ENCODE results near the gene BAZ2B.
"Not testable (repeated sequence)": the region's sequence is repeated elsewhere in the genome, so short reads cannot be mapped to it uniquely, and the experiment has no call there.

BAZ2B gene

DNA sequence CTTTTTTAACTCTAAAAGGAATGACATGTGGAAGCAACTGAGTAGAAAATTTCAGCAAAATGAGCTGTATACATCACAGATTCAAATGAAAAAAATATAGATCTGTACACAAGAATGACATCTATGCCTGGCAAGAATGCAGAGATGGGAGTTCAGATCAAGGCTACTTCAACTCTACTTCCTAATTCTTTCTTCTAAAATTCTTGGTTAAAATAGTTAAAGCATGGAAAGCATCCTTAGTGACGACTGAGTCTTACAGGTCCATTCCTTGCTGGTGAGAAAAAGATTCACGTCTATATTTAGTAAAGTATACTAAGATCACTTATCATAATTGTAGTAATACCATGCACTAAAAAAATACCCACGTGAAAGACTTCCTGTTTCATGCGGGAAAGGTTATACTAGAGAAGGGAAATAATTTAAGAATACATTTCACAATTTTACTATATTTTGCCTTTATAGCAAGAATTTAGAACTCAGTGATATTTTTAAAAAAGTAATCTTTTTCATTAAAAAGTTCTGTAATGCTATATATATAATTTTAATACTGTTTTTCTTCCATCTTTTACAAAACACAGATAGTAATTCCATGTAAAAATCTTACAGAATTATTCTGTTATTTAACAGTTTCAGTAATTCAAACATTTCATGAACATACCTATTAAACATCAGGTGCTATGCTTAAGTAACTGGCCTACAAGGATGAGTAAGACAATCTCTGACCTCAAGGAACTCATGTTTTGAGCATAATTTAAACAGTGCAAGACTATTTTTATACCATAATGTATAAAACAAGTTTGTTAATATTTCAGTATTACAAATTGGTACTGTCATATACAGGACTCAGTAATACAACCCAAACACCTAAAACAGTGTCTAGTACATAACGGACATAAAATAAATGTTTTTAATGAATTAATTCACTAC lies 159.6 kb downstream of the BAZ2B start:
- DNase-seq = no peak

GRCh38 chr2:159455330-159455918 lies 160.9 kb downstream of the BAZ2B start:
- no peak for DNase-seq

GRCh38 chr2:159454185-159454584 lies 162.2 kb downstream of the BAZ2B start:
- no peak for DNase-seq

GRCh38 chr2:159450180-159450579 lies 166.2 kb downstream of the BAZ2B start:
- no peak for DNase-seq

DNA sequence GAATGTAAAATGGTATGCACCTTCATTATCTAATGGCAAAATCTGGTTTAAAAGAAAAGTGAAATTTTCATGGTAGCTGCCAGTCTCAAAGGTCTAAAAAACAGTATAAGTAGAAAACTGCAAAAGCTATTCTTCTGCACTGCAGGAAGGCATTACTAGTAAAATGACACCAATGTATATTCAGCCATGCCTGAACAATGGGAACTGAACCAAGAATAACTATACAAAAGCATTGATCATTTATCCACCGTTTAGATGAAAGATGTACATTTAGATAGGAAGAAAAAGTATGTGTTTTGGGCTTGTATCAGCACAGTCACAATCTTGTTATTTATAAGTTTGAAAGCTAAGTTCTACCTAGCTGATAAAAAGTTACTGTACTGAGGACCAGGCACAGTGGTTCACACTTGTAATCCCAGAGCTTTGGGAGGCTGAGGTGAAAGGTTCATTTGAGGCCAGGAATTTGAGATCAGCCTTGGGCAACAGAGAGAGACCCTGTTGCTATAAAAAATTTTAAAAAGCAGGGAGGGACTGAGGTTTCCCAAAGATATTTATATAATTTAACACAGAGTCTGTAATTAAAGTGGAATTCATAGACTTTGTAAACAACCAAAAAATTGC lies 166.7 kb downstream of the BAZ2B start:
- DNase-seq = no peak

GRCh38 chr2:159446817-159447216 lies 169.5 kb downstream of the BAZ2B start:
- DNase-seq = no peak

DNA sequence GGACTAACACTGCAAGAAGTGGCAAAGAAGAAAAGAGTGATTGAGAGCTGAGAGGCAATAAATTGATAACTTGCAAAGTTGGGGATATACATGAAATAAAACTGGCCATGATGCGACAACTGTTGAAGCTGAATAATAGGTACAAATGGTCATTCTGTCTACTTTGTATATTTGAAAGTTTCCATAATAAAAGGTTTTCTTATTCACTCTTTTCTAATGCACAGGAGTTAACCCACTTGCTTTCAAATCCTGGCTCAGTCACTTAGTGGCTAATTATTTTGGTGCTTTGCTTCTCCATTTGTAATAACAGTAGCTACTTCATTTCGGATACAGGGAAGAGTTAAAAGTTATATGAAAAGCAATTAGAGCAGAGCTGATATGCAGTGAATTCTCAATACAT lies 170.1 kb downstream of the BAZ2B start:
- DNase-seq = no peak

DNA sequence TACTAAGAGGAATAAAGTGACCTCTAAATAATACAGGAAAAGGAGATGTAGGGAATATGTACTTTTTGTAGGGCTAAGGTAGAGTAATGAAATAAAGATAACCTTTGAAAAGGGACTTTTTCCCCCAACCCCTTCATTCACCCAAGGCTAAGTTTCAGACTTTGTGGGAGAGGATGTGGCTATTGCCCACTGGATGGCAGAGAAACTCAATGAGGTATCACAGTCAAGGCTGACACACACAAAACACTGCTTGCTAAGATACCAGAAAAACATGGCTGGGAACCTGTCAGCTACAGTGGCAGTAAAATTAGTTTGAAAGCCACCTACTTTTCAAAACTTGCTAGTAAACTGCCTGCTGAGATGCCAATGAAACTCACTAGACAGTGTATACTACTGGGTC lies 171.0 kb downstream of the BAZ2B start:
- DNase-seq = no peak

GRCh38 chr2:159444754-159445153 lies 171.6 kb downstream of the BAZ2B start:
- DNase-seq = no peak

DNA sequence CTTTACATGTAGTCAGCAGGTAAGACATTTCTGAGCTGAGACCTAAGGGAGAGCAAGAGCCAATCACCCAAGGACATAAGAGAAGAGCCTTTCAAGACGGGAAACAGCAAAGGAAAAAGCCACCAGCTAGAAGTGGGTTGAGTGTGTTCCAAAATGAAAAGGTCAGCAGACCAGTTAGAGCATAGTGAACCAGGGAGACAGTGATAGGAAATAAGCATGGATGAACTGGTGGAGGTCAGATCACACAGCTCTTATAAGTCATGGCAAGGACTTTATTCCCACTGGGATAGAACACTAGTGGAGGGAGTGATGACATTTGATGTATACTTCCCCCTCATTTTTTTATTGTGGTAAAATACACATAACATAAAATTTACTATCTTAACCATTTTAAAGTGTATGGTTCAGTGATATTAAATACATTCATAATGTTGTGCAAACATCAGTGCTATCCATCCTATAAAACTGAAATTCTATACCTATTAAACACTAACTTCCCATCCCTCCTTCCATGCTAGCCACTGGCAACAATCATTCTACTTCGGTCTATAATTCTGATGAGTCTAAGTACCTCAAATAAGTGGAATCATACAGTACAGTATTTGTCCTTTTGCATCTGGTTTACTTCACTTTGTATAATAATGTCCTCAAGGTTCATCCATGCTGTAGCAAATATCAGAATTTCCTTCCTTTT lies 174.0 kb downstream of the BAZ2B start:
- no peak for DNase-seq

DNA sequence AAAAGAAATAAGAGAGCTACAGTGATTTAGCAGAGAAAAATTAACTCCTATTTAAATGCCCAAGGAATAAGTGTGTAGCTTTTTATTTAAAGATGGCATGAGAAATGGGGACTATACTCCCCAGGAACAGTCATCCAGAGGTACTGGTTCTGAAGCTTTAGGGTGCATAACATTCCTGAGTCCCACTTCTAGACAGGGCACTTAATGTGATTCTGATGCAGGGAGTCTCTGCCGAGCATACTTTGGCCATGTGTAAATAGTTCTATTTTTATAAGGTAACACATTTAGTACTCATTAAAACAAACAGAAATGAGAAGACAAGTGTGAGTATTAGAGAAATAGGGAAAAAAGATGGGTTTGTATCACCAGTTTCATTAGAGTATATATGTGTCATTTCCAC lies 175.2 kb downstream of the BAZ2B start:
- DNase-seq = no peak

GRCh38 chr2:159439421-159439820 lies 176.9 kb downstream of the BAZ2B start:
- DNase-seq = no peak

DNA sequence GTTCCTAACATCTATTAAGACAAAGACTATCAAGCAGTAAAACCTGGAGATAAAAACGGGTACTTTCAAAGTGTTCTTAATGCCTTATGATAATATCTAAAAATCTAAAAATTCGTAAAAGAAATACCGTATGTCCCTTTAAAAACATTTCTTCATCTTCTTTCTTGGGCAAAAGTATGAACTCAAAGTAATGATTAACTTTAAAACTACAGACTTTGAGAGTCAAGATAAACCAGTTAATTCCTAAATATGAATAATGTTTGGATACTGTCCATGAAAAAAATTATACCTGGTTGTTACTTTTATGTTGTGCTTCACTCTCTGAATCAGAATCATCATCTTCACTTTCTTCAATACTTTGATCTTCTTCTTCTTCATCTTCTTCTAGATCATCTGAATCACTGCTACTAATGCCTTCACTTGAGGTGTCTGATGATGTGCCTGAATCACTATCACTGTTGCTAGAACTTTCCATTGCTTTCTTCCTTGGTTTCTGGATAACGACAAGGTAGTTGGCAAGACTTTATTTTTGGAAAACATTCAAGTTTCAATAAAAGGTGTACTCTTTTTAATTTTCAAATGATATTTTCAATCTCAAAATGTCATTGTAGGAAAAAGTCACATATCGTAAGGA lies 177.5 kb downstream of the BAZ2B start:
- DNase-seq = no peak

DNA sequence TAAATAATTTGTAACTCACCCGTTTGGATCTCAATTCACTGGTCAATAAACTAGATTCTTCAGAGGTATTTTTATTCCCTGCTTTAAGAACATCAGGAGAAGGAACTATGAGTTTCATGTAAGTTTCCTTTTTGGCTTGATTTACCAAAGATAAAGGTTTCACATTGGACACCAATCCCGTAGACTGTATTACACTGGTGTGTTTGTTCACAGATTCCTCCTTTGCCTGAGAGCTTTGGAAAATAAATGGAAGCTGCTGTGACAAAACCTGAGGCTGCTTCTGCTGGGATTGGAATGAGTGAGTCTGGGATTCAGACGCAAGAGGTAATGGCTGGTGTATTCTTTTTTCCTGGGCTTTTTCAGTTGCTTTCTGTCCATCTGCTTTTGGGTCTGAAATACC lies 178.1 kb downstream of the BAZ2B start:
- no peak for DNase-seq

DNA sequence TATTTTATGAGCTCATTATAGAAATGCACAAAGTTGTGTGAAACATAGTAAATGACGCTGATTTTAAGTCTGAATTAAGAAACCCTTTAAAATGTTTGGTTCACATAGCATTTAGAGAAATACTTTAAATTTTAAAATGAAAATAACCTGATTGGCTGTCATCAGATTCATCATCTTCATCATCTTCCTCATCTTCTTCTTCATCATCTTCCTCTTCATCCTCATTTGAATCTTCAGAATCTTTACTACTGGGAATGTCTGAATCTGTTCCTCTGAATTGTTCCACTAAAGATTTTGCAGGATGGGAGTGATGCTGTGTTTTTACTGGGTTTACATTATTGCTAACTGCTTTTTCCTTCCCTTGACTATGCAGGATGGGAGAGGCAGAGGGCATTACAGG lies 183.7 kb downstream of the BAZ2B start:
- no peak for DNase-seq

DNA sequence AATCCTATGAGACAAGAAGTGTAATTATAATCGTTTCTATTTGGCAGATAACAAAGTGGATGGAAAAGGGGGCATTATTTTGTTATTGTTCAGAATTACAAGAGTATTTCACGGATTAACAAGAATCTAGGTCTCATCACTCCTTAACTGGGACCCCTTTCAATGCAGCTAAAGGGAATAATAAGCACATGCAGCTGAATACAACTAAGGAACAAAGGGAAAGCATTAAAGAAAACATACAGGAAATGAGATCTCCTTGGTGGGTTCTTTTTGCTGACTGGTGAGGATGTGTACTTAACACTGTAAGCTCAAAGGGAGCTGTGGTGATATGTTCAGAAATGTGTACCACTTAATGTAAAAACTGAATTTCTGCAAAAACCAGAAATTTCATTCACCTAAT lies 189.3 kb downstream of the BAZ2B start:
- DNase-seq = no peak

GRCh38 chr2:159419403-159419802 lies 196.9 kb downstream of the BAZ2B start:
- DNase-seq = no peak

DNA sequence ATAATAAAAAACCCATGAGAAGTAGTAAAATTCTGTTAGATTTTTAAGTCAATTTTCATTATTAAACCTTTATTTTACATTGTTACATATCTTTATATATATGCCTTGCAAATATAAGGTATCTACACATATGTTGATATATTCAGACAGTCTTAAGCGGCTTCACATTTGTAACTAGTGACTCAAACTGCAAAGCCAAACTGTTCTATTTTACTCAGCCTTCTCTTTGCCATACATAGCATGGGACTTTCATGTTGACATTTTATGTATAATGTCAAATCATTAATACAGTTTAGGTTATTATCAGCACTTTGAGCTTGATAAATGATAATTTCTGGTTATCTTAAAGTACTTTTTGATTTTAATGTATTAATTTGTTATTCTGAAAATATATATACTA lies 204.9 kb downstream of the BAZ2B start:
- no peak for DNase-seq

- DNase-seq = no peak
Observed at GRCh38 chr2:159410276-159410675, 206.1 kb downstream of the BAZ2B start.

DNA sequence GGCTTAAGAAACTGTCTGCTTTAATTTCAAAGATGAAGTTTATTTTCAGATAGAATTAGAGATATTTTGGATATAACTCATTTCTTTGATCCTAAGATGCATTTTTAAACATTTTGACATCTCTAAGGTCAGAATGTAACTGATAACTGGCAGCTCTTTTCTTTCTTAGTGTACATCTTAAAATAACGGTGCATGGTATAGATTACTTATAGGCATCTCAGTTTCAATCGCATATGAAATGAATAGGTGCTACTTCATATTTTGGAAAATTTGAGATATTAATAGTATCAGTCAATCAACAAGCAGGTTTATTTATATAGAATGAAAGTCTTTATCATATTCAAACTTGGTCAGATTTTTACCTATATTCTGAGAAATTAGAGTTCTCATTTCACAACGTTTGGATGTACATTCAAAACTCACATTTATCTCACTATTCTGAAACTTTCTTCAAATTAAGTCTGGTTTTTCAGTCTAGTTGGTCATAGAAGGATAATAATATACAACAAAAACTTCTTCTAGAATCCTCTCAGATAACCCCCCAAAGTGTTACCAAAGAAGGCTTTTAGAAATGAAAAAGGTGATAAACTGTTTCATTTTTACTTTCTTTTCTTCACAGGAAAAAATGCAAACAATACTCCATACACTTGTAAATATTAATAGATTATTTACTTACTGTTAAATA lies 207.1 kb downstream of the BAZ2B start:
- DNase-seq = no peak

DNA sequence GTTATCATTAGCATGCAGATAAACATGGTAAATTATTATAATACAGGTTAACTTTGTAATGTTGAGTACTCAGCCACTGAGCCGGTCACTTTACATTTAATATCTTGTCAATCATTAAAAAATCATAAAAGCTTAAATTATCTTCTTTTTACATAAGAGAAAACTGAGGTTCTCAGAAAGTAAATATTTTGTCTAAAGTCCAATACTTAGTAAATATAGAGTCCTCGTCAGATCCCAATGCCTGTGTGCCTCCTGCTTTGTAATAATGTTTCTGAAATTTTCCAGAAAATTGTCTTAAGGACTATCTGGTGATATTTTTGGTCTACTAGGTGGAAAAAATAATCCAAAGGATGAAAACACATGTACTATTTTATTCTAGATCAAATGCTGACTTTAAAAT lies 213.6 kb downstream of the BAZ2B start:
- no peak for DNase-seq

DNA sequence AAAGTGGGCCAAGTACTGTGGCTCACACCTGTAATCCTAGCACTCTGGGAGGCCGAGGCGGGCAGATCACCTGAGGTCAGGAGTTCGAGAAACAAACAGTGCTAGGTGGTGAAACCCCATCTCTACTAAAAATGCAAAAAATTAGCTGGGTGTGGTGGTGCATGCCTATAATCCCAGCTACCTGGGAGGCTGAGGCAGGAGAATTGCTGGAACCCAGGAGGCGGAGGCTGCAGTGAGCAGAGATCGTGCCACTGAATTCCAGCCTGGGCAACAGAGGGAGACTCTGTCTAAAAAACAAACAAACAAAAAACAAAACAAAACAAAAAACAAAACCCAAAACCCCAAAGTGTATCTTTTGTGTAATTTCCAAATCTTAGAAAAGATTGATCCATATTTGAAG lies 214.2 kb downstream of the BAZ2B start:
- DNase-seq = not testable (repeated sequence)
